ENCODE data around the gene TTC39B.

The TTC39B gene

DNA sequence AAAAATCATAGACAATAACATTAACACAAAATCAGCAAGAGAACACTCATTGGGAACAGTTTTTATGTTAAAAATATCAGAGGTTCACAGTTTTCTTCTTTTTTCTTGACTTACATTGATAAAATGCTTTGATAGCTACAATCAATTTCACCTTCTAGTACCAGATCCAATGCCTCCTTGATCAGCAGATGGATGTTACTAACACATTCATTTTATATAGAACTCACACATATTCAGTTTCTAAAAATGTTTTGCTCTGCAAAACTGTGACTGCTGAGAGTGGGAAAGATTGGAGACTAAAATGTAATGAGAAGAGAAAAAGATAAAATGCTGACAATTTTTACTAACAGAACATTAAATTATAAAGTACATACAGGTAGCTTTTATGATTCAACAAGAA lies 143.1 kb downstream of the TTC39B start:
- no peak overlapping the region for H3K4me3 ChIP-seq (ENCODE audit: low read depth, low read length)
- TF ChIP-seq, protein P1, sequence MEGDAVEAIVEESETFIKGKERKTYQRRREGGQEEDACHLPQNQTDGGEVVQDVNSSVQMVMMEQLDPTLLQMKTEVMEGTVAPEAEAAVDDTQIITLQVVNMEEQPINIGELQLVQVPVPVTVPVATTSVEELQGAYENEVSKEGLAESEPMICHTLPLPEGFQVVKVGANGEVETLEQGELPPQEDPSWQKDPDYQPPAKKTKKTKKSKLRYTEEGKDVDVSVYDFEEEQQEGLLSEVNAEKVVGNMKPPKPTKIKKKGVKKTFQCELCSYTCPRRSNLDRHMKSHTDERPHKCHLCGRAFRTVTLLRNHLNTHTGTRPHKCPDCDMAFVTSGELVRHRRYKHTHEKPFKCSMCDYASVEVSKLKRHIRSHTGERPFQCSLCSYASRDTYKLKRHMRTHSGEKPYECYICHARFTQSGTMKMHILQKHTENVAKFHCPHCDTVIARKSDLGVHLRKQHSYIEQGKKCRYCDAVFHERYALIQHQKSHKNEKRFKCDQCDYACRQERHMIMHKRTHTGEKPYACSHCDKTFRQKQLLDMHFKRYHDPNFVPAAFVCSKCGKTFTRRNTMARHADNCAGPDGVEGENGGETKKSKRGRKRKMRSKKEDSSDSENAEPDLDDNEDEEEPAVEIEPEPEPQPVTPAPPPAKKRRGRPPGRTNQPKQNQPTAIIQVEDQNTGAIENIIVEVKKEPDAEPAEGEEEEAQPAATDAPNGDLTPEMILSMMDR (IDR thresholded peaks at IDR 0.05; ENCODE audit: insufficient read depth, low read depth, low read length, missing control alignments) = no peak
- no peak for DNase-seq (ENCODE audit: low read depth)

DNA sequence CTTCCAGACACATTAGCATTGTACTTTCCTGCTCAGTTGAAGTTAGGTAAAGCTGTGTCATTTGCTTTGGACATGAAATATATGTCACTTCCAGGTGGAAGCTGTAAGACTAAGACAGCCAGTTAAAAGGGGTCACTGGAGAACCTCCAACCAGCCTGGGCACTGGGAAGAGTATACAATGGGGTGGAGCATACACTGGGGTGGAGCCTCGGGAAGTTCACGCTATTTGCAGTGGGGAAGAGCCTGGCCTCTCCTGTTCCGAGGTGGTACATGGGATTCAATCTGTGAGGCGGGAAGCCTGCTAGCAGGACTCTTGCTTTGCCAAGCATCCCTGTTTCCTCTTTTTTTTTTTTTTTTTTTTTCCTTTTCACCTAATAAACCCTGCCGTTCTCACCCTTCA lies 145.3 kb downstream of the TTC39B start:
- TF ChIP-seq, protein P1 (IDR thresholded peaks at IDR 0.05; ENCODE audit: insufficient read depth, low read depth, low read length, missing control alignments) = no peak
- DNase-seq (ENCODE audit: low read depth) = no peak
- no peak overlapping the region for H3K4me3 ChIP-seq (ENCODE audit: low read depth, low read length)

DNA sequence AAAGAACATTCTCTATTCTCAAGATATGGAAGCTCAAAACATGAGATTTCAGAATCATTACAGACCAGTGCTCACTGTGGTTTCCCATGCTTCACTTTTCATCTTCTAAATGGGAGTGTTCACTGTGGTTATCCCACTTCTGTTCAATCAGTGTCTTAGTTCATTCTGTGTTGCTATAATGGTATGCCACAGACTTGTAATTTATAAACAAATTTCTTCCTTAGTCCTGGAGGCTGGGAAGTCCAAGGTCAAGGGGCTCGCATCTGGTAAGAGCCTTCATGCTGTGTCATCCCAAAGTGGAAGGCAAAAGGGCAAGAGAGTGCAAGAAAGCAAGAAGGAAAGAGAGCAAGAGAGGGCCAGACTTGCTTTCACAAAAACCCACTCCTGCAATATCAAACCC lies 146.3 kb downstream of the TTC39B start:
- TF ChIP-seq, protein P1 (IDR thresholded peaks at IDR 0.05; ENCODE audit: insufficient read depth, low read depth, low read length, missing control alignments) = no peak
- no peak overlapping the region for H3K4me3 ChIP-seq (ENCODE audit: low read depth, low read length)
- no peak for DNase-seq (ENCODE audit: low read depth)

DNA sequence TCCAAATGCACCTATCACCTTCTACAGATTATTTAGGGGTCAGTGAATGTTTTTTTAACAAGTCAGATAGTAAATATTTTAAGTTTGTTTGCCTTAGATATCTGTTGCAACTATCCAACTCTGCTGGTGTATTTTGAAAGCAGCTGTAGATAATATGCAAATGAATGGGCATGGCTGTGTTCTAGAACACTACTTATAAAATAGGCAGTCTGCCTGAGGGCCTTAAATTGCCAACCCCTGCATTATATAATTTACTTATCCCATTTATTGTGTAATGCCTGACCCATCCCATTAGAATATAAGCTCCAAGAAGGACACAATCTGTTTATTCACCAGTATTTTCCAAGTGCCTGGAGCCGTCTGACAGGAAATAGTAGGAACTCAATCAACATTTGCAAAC lies 149.0 kb downstream of the TTC39B start:
- H3K4me3 ChIP-seq (ENCODE audit: low read depth, low read length) = no peak overlapping the region
- TF ChIP-seq, protein P1 (IDR thresholded peaks at IDR 0.05; ENCODE audit: insufficient read depth, low read depth, low read length, missing control alignments) = no peak
- no peak for DNase-seq (ENCODE audit: low read depth)

DNA sequence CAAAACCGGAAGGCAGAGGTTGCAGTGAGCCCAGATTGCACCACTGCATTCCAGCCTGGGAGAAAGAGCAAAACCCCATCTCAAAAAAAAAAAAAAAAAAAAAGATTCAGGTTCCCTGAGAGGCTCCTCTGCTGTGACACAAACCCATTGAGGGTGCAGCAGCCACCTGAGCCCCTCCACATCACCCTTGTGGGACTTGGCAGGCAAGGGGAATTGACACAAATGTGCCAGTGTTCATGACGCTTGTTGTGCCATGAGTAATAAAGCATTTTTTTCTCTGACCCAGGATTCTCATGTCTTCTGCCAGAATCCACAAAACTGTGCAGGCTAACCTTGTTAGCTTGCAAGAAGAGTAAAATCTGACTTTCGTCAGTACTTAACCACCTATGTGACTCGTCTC lies 149.6 kb downstream of the TTC39B start:
- DNase-seq (ENCODE audit: low read depth) = no peak
- no peak overlapping the region for H3K4me3 ChIP-seq (ENCODE audit: low read depth, low read length)
- TF ChIP-seq, protein P1 (IDR thresholded peaks at IDR 0.05; ENCODE audit: insufficient read depth, low read depth, low read length, missing control alignments) = no peak

DNA sequence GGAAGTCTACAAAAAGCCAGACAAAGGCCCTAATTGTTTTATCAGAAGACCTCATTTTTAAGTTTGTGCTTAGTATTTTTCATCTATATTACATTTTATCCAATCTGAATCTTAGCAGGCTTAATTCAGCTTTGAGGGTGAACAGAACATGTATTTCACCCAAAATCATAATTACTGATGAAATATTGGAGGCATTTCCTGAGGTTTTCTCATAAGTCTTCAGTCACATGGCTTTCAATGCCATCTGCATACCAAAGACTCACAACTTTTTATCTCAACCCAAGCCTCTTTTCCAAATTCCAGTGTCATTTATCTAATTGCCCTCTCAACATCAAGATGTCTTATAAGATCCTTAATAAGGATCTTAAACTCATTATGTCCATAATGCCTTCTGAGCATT lies 150.8 kb downstream of the TTC39B start:
- TF ChIP-seq, protein P1 (IDR thresholded peaks at IDR 0.05; ENCODE audit: insufficient read depth, low read depth, low read length, missing control alignments) = no peak
- no peak overlapping the region for H3K4me3 ChIP-seq (ENCODE audit: low read depth, low read length)
- DNase-seq (ENCODE audit: low read depth) = no peak

DNA sequence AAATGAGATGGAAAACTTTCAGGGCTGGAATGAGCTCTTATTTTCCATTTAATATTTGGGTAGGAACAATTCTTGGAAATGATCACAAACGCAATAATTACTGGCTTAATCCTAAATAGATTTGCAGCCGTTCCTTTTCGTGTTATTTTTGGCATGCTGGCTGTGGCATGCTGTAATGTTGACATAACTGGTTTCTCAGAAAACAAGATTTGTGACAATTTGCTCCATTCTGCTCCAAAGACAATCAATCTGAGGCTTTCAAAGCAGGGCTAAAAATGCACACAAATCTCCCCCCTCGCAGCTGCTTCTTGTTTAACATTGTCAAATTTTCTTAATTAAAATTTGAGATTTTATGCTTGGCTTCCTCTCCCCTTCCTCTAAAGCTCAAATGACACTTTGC lies 151.2 kb downstream of the TTC39B start:
- DNase-seq (ENCODE audit: low read depth) = no peak
- no peak overlapping the region for H3K4me3 ChIP-seq (ENCODE audit: low read depth, low read length)
- TF ChIP-seq, protein P1 (IDR thresholded peaks at IDR 0.05; ENCODE audit: insufficient read depth, low read depth, low read length, missing control alignments) = no peak
